Measurements from ENCODE around the gene ABCB8.

ABCB8 gene

GRCh38 chr7:151059367-151060112, 31.3 kb downstream of the ABCB8 start, which contains the start of gene SLC4A2:
SLC4A2 (plus strand) TSS chr7:151059589; CDS start chr7:151061988, 2,399 bp downstream.
- peak; percentile 62 to 71 for DNase-seq

- no peak for DNase-seq
Observed at GRCh38 chr7:151060113-151060415, 31.8 kb downstream of the ABCB8 start.

GRCh38 chr7:151060416-151061212, 32.4 kb downstream of the ABCB8 start:
- no peak for DNase-seq

GRCh38 chr7:151061213-151062110, 33.2 kb downstream of the ABCB8 start:
- no peak for DNase-seq

- no peak for DNase-seq
Observed at GRCh38 chr7:151062111-151062398, 33.8 kb downstream of the ABCB8 start.

- DNase-seq = no peak
Observed at GRCh38 chr7:151062399-151063211, 34.4 kb downstream of the ABCB8 start.

GRCh38 chr7:151063212-151063561, 34.9 kb downstream of the ABCB8 start:
- no peak for DNase-seq

GRCh38 chr7:151064454-151064853, 36.2 kb downstream of the ABCB8 start:
- DNase-seq = no peak

- no peak for DNase-seq
Observed at GRCh38 chr7:151064993-151065392, 36.7 kb downstream of the ABCB8 start.

- no peak for DNase-seq
Observed at GRCh38 chr7:151065516-151065915, 37.3 kb downstream of the ABCB8 start.

GRCh38 chr7:151066273-151066974, 38.2 kb downstream of the ABCB8 start:
- DNase-seq = no peak

GRCh38 chr7:151068069-151068773, 40.0 kb downstream of the ABCB8 start:
- no peak for DNase-seq

GRCh38 chr7:151069841-151070573, 41.8 kb downstream of the ABCB8 start:
- DNase-seq = no peak

GRCh38 chr7:151070574-151070960, 42.3 kb downstream of the ABCB8 start:
- no peak for DNase-seq

GRCh38 chr7:151071032-151071866, 43.0 kb downstream of the ABCB8 start:
- no peak for DNase-seq

- DNase-seq = no peak
Observed at GRCh38 chr7:151073990-151074389, 45.7 kb downstream of the ABCB8 start.

- no peak for DNase-seq
Observed at GRCh38 chr7:151074817-151075661, 46.8 kb downstream of the ABCB8 start.

GRCh38 chr7:151075662-151075971, 47.4 kb downstream of the ABCB8 start:
- DNase-seq = no peak

- DNase-seq = no peak
Observed at GRCh38 chr7:151075978-151076426, 47.8 kb downstream of the ABCB8 start.

Data from stimulated activated CD4-positive, alpha-beta T cell treated with anti-CD3 and anti-CD28 coated beads, Interleukin-4, amount 100 ng/mL, for 4 hours (primary cell).